ENCODE data around the gene RASA4B.
"Not testable (repeated sequence)": the region's sequence is repeated elsewhere in the genome, so short reads cannot be mapped to it uniquely, and the experiment has no call there.

GRCh38 chr7:102497308-102497707 lies 20.3 kb downstream of the RASA4B start:
- TF ChIP-seq, protein P1, sequence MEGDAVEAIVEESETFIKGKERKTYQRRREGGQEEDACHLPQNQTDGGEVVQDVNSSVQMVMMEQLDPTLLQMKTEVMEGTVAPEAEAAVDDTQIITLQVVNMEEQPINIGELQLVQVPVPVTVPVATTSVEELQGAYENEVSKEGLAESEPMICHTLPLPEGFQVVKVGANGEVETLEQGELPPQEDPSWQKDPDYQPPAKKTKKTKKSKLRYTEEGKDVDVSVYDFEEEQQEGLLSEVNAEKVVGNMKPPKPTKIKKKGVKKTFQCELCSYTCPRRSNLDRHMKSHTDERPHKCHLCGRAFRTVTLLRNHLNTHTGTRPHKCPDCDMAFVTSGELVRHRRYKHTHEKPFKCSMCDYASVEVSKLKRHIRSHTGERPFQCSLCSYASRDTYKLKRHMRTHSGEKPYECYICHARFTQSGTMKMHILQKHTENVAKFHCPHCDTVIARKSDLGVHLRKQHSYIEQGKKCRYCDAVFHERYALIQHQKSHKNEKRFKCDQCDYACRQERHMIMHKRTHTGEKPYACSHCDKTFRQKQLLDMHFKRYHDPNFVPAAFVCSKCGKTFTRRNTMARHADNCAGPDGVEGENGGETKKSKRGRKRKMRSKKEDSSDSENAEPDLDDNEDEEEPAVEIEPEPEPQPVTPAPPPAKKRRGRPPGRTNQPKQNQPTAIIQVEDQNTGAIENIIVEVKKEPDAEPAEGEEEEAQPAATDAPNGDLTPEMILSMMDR (IDR thresholded peaks at IDR 0.05; ENCODE audit: extremely low read depth in 1 of 2, insufficient read depth in 1 of 2, low read depth in 1 of 2, low read length in 2 of 2) = not testable (repeated sequence)
- not testable (repeated sequence) for TF ChIP-seq EZH2 (IDR thresholded peaks at IDR 0.05; ENCODE audit: borderline replicate concordance, low read depth, low read length, severe bottlenecking); POLR2AphosphoS5 (IDR thresholded peaks at IDR 0.05; ENCODE audit: insufficient read depth, low read depth, low read length); JUN (IDR thresholded peaks at IDR 0.05; ENCODE audit: borderline replicate concordance, insufficient read depth, insufficient read length, low read depth); POLR2A (IDR thresholded peaks at IDR 0.05; ENCODE audit: low read depth, low read length); GATA2 (IDR thresholded peaks at IDR 0.05; ENCODE audit: insufficient read depth, insufficient read length, low read depth, low read length)
- TF ChIP-seq, protein P2, sequence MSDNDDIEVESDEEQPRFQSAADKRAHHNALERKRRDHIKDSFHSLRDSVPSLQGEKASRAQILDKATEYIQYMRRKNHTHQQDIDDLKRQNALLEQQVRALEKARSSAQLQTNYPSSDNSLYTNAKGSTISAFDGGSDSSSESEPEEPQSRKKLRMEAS (IDR thresholded peaks at IDR 0.05; ENCODE audit: insufficient read depth, insufficient read length) = not testable (repeated sequence)

Measured in endothelial cell of umbilical vein (primary cell).